ENCODE measurements around the gene PYCR2. TPM values are rescaled to one million over a fixed set of nuclear protein-coding genes. Genes with fewer than 3 reads are reported as not detected.
A peak's percentile ranks its signal among the peaks of the same experiment; 100 is the strongest.

The PYCR2 gene
- total RNA-seq, 1 experiment from 2014 or later: 104 TPM

GRCh38 chr1:225883616-225884265 lies 40.3 kb downstream of the PYCR2 start:
- Mint-ChIP-seq H3K27ac (peak overlapping the region in 1 of 3 experiments; percentile 45; a peak in 2 of 7 replicates), H3K27me3 (ENCODE audit: low read depth) (peaks cover 4% of the 10 kb centered on the region; the same call in 1 of the 2 replicates), H3K4me1 (peaks cover 42 to 45% of the 10 kb centered on the region in 2 experiments), H3K4me3 (peak overlapping the region; percentile 78 to 88), H3K9me3 (no peaks in the 10 kb centered on the region), H3K36me3 (ENCODE audit: insufficient read depth in 1 of 3, low read depth in 3 of 3) (peaks cover 0 to 18% (median 5%) of the 10 kb centered on the region in 3 experiments; a peak in 4 of 7 replicates)
- no peak overlapping the region for H4K8ac ChIP-seq (replicated peaks; ENCODE audit: insufficient read length, low read depth, low read length)
- peak overlapping the region; percentile 83 for H3K4me2 ChIP-seq (ENCODE audit: insufficient read depth, insufficient read length, low read length)
- no peak overlapping the region for H3K9ac ChIP-seq (ENCODE audit: extremely low read depth, insufficient read length, low read length)
- no peak overlapping the region for H4K91ac ChIP-seq (ENCODE audit: insufficient read length, low read depth, low read length)
- H2AFZ ChIP-seq (ENCODE audit: low read length): no peak overlapping the region
- H3K27ac ChIP-seq (ENCODE audit: insufficient read length, low read depth, low read length): no peak overlapping the region
- peaks cover 21% of the 10 kb centered on the region for H3K23me2 ChIP-seq (ENCODE audit: insufficient read length, low read depth, low read length, poor library complexity, severe bottlenecking)
- H3K56ac ChIP-seq (ENCODE audit: insufficient read length, low read depth, low read length): no peak overlapping the region
- H3K4ac ChIP-seq (ENCODE audit: low read depth, low read length): no peak overlapping the region
- no peaks in the 10 kb centered on the region for H3K79me1 ChIP-seq (ENCODE audit: insufficient read depth, low read depth, low read length, poor library complexity, severe bottlenecking)
- no peak overlapping the region for H2BK12ac ChIP-seq (ENCODE audit: insufficient read length, low read depth, low read length)
- H3K14ac ChIP-seq (ENCODE audit: insufficient read depth, low read length): no peak overlapping the region
- no CpG with 5 or more reads among the region's 11 CpGs for WGBS (ENCODE audit: extremely low coverage, insufficient read length, low lambda C conversion rate)
- H3K18ac ChIP-seq (ENCODE audit: insufficient read length, low read depth, low read length): no peak overlapping the region
- no peak for DNase-seq
- no peak overlapping the region for H2BK5ac ChIP-seq (ENCODE audit: insufficient read length, low read length)
- no peak overlapping the region for H2BK120ac ChIP-seq (ENCODE audit: low read depth, low read length, poor library complexity, severe bottlenecking)
- no peaks in the 10 kb centered on the region for H4K20me1 ChIP-seq (ENCODE audit: control insufficient read depth, insufficient read depth, insufficient read length)
- H3K79me2 ChIP-seq (ENCODE audit: insufficient read depth, low read length): peaks cover 11% of the 10 kb centered on the region; the same call in 1 of the 2 replicates
- no peak overlapping the region for H4K5ac ChIP-seq (ENCODE audit: insufficient read length, low read depth, low read length)
- H2AK5ac ChIP-seq (ENCODE audit: insufficient read length, low read length): no peak overlapping the region
- no peaks in the 10 kb centered on the region for H3K9me3 ChIP-seq (ENCODE audit: control insufficient read depth, low read depth, low read length)
- TF ChIP-seq, protein P1, sequence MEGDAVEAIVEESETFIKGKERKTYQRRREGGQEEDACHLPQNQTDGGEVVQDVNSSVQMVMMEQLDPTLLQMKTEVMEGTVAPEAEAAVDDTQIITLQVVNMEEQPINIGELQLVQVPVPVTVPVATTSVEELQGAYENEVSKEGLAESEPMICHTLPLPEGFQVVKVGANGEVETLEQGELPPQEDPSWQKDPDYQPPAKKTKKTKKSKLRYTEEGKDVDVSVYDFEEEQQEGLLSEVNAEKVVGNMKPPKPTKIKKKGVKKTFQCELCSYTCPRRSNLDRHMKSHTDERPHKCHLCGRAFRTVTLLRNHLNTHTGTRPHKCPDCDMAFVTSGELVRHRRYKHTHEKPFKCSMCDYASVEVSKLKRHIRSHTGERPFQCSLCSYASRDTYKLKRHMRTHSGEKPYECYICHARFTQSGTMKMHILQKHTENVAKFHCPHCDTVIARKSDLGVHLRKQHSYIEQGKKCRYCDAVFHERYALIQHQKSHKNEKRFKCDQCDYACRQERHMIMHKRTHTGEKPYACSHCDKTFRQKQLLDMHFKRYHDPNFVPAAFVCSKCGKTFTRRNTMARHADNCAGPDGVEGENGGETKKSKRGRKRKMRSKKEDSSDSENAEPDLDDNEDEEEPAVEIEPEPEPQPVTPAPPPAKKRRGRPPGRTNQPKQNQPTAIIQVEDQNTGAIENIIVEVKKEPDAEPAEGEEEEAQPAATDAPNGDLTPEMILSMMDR (conservative IDR thresholded peaks at IDR 0.05): no peak
- H3K27me3 ChIP-seq (ENCODE audit: insufficient read depth, low read length): no peaks in the 10 kb centered on the region
- H3K23ac ChIP-seq (ENCODE audit: insufficient read length, low read depth, low read length): no peak overlapping the region
- peaks cover 12% of the 10 kb centered on the region; the same call in 1 of the 2 replicates for H3K4me1 ChIP-seq (ENCODE audit: insufficient read depth, low read length)
- H2BK20ac ChIP-seq (ENCODE audit: low read depth, low read length, poor library complexity, severe bottlenecking): no peak overlapping the region
- H2BK15ac ChIP-seq (ENCODE audit: low read depth, low read length): no peak overlapping the region
- H3T11ph ChIP-seq (ENCODE audit: low read length): no peak overlapping the region
